LNCaP clone FGC (cell line): ENCODE measurements around the gene DOP1B.
A peak's percentile ranks its signal among the peaks of the same experiment; 100 is the strongest.

Source experiments
- DNase-seq: peaks from one replicate; pipeline ENCODE4 v3.0.0-alpha.2; 2011; ENCODE audit warnings: low read depth
- H3K4me3 ChIP-seq: 2 replicates; pipeline ENCODE4 v1.5.1; 2011; ENCODE audit warnings: mild to moderate bottlenecking, low read depth, low read length, control low read depth
- TF ChIP-seq, protein P1 (sequence below): IDR thresholded peaks from 2 replicates; pipeline ENCODE4 v1.5.1; 2012; ENCODE audit warnings: mild to moderate bottlenecking; ENCODE audit not compliant: control insufficient read depth, insufficient read depth; ENCODE audit errors: extremely low read depth

Gene DOP1B

DNA sequence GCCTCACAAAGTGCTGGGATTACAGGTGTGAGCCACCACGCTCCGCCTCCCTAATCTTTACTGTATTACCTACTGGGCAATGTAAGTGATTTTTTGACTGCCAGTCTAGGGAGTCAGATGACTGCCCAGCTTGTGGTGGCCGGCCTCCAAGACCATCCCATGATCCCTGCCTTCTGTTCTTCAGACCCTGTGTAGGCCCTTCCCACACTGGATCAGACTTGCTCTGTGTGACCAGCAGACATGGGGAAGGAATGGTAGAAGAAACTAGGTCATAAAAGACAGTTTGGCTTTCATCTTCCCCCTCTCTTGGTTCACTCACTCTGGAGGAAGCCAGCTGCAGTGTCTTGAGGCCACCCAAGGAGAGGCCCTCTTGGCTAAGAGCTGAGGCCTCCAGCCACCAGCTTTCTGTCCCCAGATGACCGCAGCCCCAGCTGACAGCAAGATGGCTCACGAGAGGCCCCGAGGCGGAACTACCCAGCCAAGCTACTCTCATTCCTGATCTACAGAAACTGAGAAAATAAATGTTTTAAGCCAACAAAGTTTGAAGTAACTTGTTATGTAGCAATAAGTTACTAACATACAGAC lies 36.2 kb upstream of the DOP1B start:
- H3K4me3 ChIP-seq, result no peak overlapping the region
- no peak for DNase-seq
- TF ChIP-seq, protein P1, sequence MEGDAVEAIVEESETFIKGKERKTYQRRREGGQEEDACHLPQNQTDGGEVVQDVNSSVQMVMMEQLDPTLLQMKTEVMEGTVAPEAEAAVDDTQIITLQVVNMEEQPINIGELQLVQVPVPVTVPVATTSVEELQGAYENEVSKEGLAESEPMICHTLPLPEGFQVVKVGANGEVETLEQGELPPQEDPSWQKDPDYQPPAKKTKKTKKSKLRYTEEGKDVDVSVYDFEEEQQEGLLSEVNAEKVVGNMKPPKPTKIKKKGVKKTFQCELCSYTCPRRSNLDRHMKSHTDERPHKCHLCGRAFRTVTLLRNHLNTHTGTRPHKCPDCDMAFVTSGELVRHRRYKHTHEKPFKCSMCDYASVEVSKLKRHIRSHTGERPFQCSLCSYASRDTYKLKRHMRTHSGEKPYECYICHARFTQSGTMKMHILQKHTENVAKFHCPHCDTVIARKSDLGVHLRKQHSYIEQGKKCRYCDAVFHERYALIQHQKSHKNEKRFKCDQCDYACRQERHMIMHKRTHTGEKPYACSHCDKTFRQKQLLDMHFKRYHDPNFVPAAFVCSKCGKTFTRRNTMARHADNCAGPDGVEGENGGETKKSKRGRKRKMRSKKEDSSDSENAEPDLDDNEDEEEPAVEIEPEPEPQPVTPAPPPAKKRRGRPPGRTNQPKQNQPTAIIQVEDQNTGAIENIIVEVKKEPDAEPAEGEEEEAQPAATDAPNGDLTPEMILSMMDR, result no peak

DNA sequence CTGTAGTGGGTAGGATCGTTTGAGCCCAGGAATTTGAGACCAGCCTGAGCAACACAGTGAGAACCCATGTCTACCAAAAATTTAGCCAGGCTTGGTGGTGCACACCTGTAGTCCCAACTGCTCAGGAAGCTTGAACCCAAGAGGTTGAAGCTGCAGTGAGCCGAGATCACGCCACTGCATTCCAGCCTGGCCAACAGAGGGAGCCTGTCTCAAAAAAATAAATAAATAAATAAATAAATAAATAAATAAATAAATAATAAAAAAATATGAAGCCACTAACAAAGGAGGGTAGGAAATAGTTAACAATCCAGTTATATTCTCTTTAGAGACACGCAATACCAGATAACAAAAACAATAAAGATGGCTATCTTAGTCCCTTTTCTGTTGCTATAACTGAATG lies 33.6 kb upstream of the DOP1B start:
- no peak for DNase-seq
- TF ChIP-seq, protein P1, result peak; percentile 48
- H3K4me3 ChIP-seq, result no peak overlapping the region

DNA sequence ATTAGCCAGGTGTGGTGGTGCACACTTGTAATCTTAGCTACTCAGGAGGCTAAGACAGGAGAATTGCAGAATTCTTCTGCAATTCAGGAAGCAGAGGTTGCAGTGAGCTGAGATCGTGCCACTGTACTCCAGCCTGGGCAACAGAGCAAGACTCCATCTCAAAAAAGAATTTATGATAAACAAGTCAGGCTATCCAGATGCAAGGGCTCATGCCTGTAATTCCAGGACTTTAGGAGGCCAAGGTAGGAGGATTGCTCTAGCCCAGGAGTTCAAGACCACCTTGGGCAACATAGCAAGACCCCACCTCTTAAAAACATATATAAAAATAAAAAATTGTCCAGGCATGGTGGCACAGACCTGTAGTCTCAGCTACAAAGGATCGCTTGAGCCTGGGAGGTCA lies 32.2 kb upstream of the DOP1B start:
- TF ChIP-seq, protein P1, result no peak
- H3K4me3 ChIP-seq, result no peak overlapping the region
- no peak for DNase-seq

DNA sequence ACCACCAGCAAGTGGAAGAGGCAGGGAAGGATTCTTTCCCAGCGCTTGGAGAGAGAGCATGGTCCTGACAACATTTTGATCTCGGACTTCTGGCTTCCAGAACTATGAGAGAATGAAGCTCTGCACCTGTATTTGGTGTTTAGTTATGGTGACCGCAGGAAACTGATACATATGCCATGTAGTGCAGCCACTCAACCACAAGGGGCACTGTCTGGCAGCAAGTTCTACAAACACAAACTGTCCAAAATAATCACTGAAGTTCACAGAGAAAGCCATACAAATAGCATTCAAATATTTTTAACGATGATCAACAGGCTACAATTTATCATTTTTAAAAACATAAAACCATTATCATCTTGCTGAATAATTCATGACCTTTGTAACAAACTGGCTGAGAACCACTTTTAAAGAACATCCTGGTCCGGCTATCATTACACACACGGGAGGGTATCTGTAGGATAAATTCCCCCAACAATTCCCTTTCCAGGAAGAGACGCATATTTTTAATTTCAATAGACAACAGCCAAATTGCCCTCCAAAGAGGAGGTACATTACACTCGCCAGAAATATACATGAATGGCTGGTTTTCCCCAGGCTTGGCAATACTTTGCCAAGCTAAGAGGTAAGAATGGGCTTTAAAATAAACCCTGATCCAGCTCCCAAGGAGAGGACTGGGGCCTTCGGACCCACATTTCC lies 31.0 kb upstream of the DOP1B start:
- H3K4me3 ChIP-seq, result no peak overlapping the region
- TF ChIP-seq, protein P1, result peak; percentile 89
- no peak for DNase-seq

DNA sequence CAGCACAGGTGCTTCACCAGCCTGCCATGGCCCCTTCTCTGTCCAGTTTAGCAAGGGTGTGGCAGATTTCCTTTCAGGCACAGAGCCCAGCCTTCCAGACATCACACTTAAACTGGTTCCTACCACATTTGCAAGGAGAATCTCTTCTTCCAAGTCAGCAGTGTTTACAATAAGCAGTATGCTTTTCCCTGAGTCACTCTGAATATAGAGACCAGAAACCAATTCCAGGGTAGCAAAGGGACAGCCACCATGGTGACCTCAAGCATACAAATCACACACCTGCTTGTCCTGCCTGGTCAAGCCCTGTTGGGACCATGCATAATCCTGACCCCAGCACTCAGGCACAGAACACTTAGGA lies 30.4 kb upstream of the DOP1B start:
- TF ChIP-seq, protein P1, result no peak
- H3K4me3 ChIP-seq, result no peak overlapping the region
- DNase-seq, result peak; percentile 73

DNA sequence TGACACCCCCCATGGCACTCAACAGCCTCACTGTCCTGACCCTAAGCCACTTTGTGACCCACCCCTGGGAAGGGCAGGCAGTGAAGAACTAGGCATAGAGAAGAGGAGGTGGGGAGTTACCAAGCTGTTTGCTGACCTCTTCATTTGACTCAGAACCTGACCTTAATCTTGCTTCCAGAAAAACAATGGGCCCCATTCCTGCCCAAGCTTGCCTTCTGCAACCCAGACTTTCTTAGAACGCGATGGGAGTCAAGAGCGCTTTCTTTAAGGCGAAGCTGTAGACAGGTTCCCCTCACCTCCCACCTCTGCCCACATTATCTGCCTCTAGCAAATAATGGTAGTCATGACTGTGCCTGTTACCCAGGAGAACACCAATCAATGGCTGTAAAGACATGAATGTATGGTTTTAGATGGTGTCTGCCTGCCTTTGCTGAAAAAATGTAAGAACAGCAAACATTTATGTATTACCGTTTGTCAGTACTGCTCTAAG lies 30.0 kb upstream of the DOP1B start:
- DNase-seq, result no peak
- no peak overlapping the region for H3K4me3 ChIP-seq
- TF ChIP-seq, protein P1, result no peak

DNA sequence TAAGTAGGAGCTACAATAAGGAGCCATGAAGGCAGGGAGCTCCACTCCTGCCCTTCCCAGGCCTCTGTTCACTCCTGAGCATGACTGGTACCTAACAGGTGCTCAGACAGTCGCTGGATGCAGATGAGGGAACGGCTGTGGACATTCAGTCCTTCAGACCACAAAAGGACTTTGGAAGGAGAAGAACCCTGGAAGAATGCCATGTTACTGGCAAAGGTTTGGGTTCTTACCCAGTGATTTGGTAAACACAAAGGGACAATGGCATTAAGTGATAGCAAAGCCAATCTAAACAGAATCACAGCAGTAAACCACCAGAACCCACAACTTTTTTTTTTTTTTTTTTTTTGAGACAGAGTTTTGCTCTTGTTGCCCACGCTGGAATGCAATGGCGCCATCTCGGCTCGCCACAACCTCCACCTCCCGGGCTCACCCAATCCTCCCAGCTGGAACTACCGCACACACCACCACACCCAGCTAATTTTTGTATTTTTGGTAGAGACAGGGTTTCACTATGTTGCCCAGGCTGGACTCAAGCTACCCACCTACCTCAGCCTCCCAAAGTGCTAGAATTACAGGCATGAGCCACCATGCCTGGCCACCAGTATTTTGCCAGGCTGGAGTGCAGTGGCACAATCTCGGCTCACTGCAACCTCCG lies 29.2 kb upstream of the DOP1B start:
- TF ChIP-seq, protein P1, result no peak
- peak; percentile 95 for DNase-seq

More for the DNA sequence above, 29.2 kb upstream of the DOP1B start:
- no peak overlapping the region for H3K4me3 ChIP-seq
